Naive B cell (primary cell): ENCODE data around the gene KDM1B. TPM values are rescaled to one million over a fixed set of nuclear protein-coding genes. Genes with fewer than 3 reads are reported as not detected.
"Not testable (repeated sequence)": the region's sequence is repeated elsewhere in the genome, so short reads cannot be mapped to it uniquely, and the experiment has no call there.

Experiments
- ATAC-seq, 2 donors: fragments of 150-1000 bp; cut with Tn5 transposase; 2 replicates each; pipeline ENCODE4 v1.10.0; 2021; ENCODE audit warnings: low read depth in 2 of 2, mild to moderate bottlenecking in 2 of 2, moderate library complexity in 2 of 2
- DNase-seq: peaks from one replicate; pipeline ENCODE4 v3.0.0; 2022
- H3K27ac Mint-ChIP-seq, 6 donors: one replicate each; pipeline ENCODE4 v1.8.0; 2020 to 2022; ENCODE audit warnings: mild to moderate bottlenecking in 6 of 6, mixed read lengths in 6 of 6, moderate library complexity in 5 of 6, inconsistent platforms in 2 of 6
- H3K27me3 Mint-ChIP-seq, 3 donors: one replicate each; pipeline ENCODE4 v1.8.0; 2021 to 2022; ENCODE audit warnings: mixed read lengths in 3 of 3, mild to moderate bottlenecking in 1 of 3
- H3K36me3 Mint-ChIP-seq, 2 donors: one replicate each; pipeline ENCODE4 v1.8.0; 2020 to 2022; ENCODE audit warnings: mixed read lengths in 2 of 2, inconsistent platforms in 1 of 2, mild to moderate bottlenecking in 1 of 2
- H3K4me1 Mint-ChIP-seq, 3 donors: one replicate each; pipeline ENCODE4 v1.8.0; 2020 to 2022; ENCODE audit warnings: mixed read lengths in 3 of 3, inconsistent platforms in 1 of 3, mild to moderate bottlenecking in 1 of 3, moderate library complexity in 1 of 3
- H3K4me3 Mint-ChIP-seq, 8 donors: one replicate each; pipeline ENCODE4 v1.8.0; 2020 to 2022; ENCODE audit warnings: mild to moderate bottlenecking in 8 of 8, mixed read lengths in 8 of 8, moderate library complexity in 8 of 8, inconsistent platforms in 2 of 8
- H3K9me3 Mint-ChIP-seq, 7 donors: one replicate each; pipeline ENCODE4 v1.8.0; 2020 to 2022; ENCODE audit warnings: mixed read lengths in 7 of 7, mild to moderate bottlenecking in 5 of 7, inconsistent platforms in 2 of 7, moderate library complexity in 1 of 7
- polyA plus RNA-seq, 6 donors: library from polyadenylated mRNA; unstranded; fragments of 300-500 nt; fragmentation: Illumina TruSeq; gene quantifications; one replicate each; pipeline ENCODE4 v1.2.3, GENCODE V29; 2021; ENCODE audit warnings: low read depth in 6 of 6

Gene KDM1B
- polyA plus RNA-seq, 6 donors from 2014 or later = 2.5 to 11.3 (median 6.3) TPM

GRCh38 chr6:18231856-18232255 is 76.6 kb downstream of the KDM1B start:
- H3K27me3 Mint-ChIP-seq, DNase-seq, H3K4me3 Mint-ChIP-seq, ATAC-seq: not testable (repeated sequence)
- Mint-ChIP-seq H3K9me3 (peaks cover 5 to 53% (median 41%) of the 10 kb centered on the region in 7 donors), H3K27ac (peak overlapping the region in 4 of 6 donors; percentile 11 to 91 (median 56)), H3K36me3 (peaks cover 56 to 68% of the 10 kb centered on the region in 2 donors), H3K4me1 (peaks cover 3 to 13% (median 7%) of the 10 kb centered on the region in 3 donors)

GRCh38 chr6:18233770-18234169 is 78.5 kb downstream of the KDM1B start:
- ATAC-seq, DNase-seq, H3K27ac Mint-ChIP-seq, H3K27me3 Mint-ChIP-seq, H3K4me3 Mint-ChIP-seq: not testable (repeated sequence)
- Mint-ChIP-seq H3K36me3 (peaks cover 48 to 59% of the 10 kb centered on the region in 2 donors), H3K4me1 (peaks cover 3 to 13% (median 11%) of the 10 kb centered on the region in 3 donors), H3K9me3 (peaks cover 5 to 53% (median 41%) of the 10 kb centered on the region in 7 donors)

DNA sequence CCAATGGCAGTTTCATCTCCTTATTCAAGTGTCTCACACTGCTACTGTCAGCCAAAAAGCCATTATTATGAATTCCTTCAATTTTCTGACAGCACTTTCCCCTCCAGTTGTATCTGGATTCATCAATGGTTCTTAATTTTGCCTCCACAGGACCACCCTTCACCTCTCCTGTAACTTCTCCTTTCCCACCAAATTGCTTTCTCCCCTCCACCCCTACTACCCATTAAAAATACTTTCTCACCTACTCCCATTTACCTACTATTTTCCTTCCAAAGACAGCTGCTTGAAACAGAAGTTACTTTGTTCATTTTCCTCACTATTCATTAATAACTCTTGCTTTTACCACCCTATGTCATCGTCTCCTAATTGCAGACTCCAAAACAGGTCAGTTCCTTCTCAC is 79.3 kb downstream of the KDM1B start:
- Mint-ChIP-seq H3K9me3 (peaks cover 5 to 45% (median 36%) of the 10 kb centered on the region in 7 donors), H3K27ac (peak overlapping the region in 1 of 6 donors; percentile 15), H3K4me3 (no peak overlapping the region), H3K4me1 (peaks cover 3 to 13% (median 8%) of the 10 kb centered on the region in 3 donors), H3K36me3 (peaks cover 42 to 60% of the 10 kb centered on the region in 2 donors), H3K27me3 (no peaks in the 10 kb centered on the region)
- DNase-seq (no peak), ATAC-seq (no peak)

DNA sequence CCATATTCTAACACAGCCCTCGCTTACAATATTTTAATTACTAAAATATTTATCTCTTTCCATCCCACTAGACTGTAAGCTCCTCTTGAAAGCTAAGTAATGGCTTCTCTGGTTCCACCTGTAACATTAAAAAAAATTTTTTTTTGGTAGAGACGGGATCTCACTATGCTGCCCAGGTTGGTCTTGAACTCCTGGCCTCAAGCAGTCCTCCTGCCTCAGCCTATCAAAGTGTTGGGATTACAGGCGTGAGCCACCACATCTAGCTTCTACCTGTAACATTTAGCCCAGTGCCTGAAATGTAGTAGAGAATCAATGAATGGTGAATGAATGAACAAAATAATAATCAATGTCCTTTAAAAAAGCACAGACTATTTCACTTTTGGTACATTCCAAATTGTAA is 80.3 kb downstream of the KDM1B start:
- ATAC-seq (no peak), DNase-seq (no peak)
- Mint-ChIP-seq H3K36me3 (peaks cover 36 to 56% of the 10 kb centered on the region in 2 donors), H3K27ac (no peak overlapping the region), H3K9me3 (peaks cover 5 to 38% (median 29%) of the 10 kb centered on the region in 7 donors), H3K27me3 (no peaks in the 10 kb centered on the region), H3K4me3 (no peak overlapping the region), H3K4me1 (peaks cover 3 to 13% (median 8%) of the 10 kb centered on the region in 3 donors)

GRCh38 chr6:18237167-18237566 is 81.9 kb downstream of the KDM1B start:
- DNase-seq = no peak
- no peak for ATAC-seq
- peak overlapping the region in 1 of 6 donors; percentile 36 for H3K27ac Mint-ChIP-seq

GRCh38 chr6:18240230-18240629 is 85.0 kb downstream of the KDM1B start:
- peaks cover 12 to 44% of the 10 kb centered on the region in 2 donors for H3K36me3 Mint-ChIP-seq

More at GRCh38 chr6:18237167-18237566, 81.9 kb downstream of the KDM1B start:
- Mint-ChIP-seq H3K36me3 (peaks cover 19 to 41% of the 10 kb centered on the region in 2 donors), H3K9me3 (peaks cover 0 to 24% (median 12%) of the 10 kb centered on the region in 7 donors), H3K4me3 (no peak overlapping the region), H3K4me1 (peaks cover 0 to 6% (median 4%) of the 10 kb centered on the region in 3 donors), H3K27me3 (no peaks in the 10 kb centered on the region)

GRCh38 chr6:18241208-18242038 is 86.2 kb downstream of the KDM1B start:
- Mint-ChIP-seq H3K27me3 (no peaks in the 10 kb centered on the region), H3K36me3 (peaks cover 21 to 44% of the 10 kb centered on the region in 2 donors), H3K4me3 (no peak overlapping the region), H3K4me1 (peaks cover 4 to 10% (median 7%) of the 10 kb centered on the region in 3 donors), H3K27ac (peak overlapping the region in 1 of 6 donors; percentile 32), H3K9me3 (peaks cover 0 to 2% (median 0%) of the 10 kb centered on the region in 7 donors)
- DNase-seq (no peak), ATAC-seq (no peak)

More at GRCh38 chr6:18240230-18240629, 85.0 kb downstream of the KDM1B start:
- ATAC-seq (no peak), DNase-seq (no peak)
- Mint-ChIP-seq H3K27me3 (no peaks in the 10 kb centered on the region), H3K4me1 (peaks cover 0 to 7% (median 2%) of the 10 kb centered on the region in 3 donors), H3K4me3 (no peak overlapping the region), H3K27ac (peak overlapping the region in 1 of 6 donors; percentile 11), H3K9me3 (no peaks in the 10 kb centered on the region)

DNA sequence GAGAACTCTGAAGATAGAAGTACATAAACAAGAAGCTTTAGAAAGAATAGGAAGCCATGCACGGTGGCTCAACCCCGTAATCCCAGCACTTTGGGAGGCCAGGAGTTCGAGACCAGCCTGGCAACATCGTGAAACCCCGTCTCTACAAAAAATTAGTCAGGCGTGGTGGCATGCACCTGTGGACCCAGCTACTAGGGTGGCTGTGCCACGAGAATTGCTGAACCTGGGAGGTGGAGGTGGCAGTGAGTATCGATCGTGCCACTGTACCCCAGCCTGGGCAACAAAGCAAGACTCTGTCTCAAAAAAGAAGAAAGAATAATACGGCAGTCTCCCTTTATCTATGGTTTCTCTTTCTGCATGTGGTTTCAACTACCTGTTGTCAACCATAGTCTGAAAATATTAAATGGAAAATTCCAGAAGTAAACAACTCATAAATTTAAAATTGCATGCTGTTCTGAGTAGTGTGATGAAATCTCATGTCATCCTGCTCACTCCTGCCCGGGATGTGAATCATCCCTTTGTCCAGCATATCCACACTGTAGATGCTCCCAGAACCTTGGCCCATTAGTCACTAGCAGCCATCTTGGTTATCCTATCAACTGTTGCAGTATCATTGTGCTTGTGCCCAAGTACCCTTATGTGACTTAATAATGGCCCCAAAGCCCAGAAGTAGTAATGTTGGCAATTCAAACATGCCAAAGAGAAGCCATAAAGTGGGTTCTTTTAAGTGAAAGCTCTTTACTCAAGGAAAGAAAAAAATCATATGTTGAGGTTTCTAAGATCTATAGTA is 87.0 kb downstream of the KDM1B start:
- Mint-ChIP-seq H3K9me3 (peaks cover 0 to 2% (median 0%) of the 10 kb centered on the region in 7 donors), H3K27me3 (no peaks in the 10 kb centered on the region), H3K36me3 (peaks cover 21 to 48% of the 10 kb centered on the region in 2 donors), H3K27ac (peak overlapping the region in 3 of 6 donors; percentile 38 to 56 (median 44)), H3K4me3 (no peak overlapping the region), H3K4me1 (peaks cover 4 to 10% (median 7%) of the 10 kb centered on the region in 3 donors)
- DNase-seq = no peak
- ATAC-seq = no peak

GRCh38 chr6:18243302-18243893 is 88.2 kb downstream of the KDM1B start:
- ATAC-seq (no peak), DNase-seq (no peak)
- peaks cover 21 to 48% of the 10 kb centered on the region in 2 donors for H3K36me3 Mint-ChIP-seq
- H3K4me3 Mint-ChIP-seq = no peak overlapping the region
- peaks cover 4 to 10% (median 4%) of the 10 kb centered on the region in 3 donors for H3K4me1 Mint-ChIP-seq
- H3K9me3 Mint-ChIP-seq = peaks cover 0 to 2% (median 0%) of the 10 kb centered on the region in 7 donors
- no peak overlapping the region for H3K27ac Mint-ChIP-seq
- no peaks in the 10 kb centered on the region for H3K27me3 Mint-ChIP-seq

DNA sequence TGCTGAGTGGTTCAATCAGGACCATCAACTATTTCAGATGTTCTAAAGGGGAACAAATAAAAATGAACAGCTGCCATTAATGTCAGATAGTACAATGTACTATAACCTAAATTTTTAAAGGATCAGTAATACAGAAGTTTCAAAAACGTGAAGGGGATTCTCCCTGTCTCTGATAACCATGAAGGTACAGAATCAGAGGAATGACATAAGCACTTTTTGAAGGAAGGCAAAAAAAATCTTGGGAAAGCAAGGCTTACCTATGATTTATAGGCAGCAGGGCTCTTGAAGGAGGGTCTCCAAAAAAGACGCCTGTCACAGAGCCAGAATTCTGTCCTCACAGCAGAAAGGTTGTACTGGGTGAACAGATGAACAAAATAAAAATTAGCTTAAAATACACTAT is 89.0 kb downstream of the KDM1B start:
- H3K9me3 Mint-ChIP-seq = peaks cover 0 to 2% (median 0%) of the 10 kb centered on the region in 7 donors
- DNase-seq = no peak
- no peaks in the 10 kb centered on the region for H3K27me3 Mint-ChIP-seq
- H3K4me1 Mint-ChIP-seq = peaks cover 4 to 16% (median 4%) of the 10 kb centered on the region in 3 donors
- no peak overlapping the region for H3K4me3 Mint-ChIP-seq
- H3K27ac Mint-ChIP-seq = peak overlapping the region in 1 of 6 donors; percentile 5
- ATAC-seq = no peak
- H3K36me3 Mint-ChIP-seq = peaks cover 29 to 55% of the 10 kb centered on the region in 2 donors

- Mint-ChIP-seq H3K36me3 (peaks cover 33 to 57% of the 10 kb centered on the region in 2 donors), H3K9me3 (peaks cover 0 to 2% (median 0%) of the 10 kb centered on the region in 7 donors), H3K4me1 (peaks cover 4 to 19% (median 4%) of the 10 kb centered on the region in 3 donors), H3K27me3 (no peaks in the 10 kb centered on the region), H3K27ac (peak overlapping the region in 2 of 6 donors; percentile 63 to 66), H3K4me3 (no peak overlapping the region)
- ATAC-seq = no peak
- no peak for DNase-seq
Observed at GRCh38 chr6:18245079-18245478, 89.9 kb downstream of the KDM1B start.

GRCh38 chr6:18245642-18246041 is 90.4 kb downstream of the KDM1B start:
- Mint-ChIP-seq H3K27ac (peak overlapping the region in 4 of 6 donors; percentile 31 to 66 (median 62)), H3K4me1 (peaks cover 4 to 19% (median 4%) of the 10 kb centered on the region in 3 donors), H3K9me3 (peaks cover 0 to 2% (median 0%) of the 10 kb centered on the region in 7 donors)

More at GRCh38 chr6:18245642-18246041, 90.4 kb downstream of the KDM1B start:
- Mint-ChIP-seq H3K4me3 (no peak overlapping the region), H3K27me3 (no peaks in the 10 kb centered on the region), H3K36me3 (peaks cover 33 to 57% of the 10 kb centered on the region in 2 donors)
- DNase-seq (no peak), ATAC-seq (peak in 1 of 2 donors; percentile 18)
